ENCODE results near the gene BCAR3.
A peak's percentile ranks its signal among the peaks of the same experiment; 100 is the strongest.
"Not testable (repeated sequence)": the region's sequence is repeated elsewhere in the genome, so short reads cannot be mapped to it uniquely, and the experiment has no call there.

BCAR3 gene

DNA sequence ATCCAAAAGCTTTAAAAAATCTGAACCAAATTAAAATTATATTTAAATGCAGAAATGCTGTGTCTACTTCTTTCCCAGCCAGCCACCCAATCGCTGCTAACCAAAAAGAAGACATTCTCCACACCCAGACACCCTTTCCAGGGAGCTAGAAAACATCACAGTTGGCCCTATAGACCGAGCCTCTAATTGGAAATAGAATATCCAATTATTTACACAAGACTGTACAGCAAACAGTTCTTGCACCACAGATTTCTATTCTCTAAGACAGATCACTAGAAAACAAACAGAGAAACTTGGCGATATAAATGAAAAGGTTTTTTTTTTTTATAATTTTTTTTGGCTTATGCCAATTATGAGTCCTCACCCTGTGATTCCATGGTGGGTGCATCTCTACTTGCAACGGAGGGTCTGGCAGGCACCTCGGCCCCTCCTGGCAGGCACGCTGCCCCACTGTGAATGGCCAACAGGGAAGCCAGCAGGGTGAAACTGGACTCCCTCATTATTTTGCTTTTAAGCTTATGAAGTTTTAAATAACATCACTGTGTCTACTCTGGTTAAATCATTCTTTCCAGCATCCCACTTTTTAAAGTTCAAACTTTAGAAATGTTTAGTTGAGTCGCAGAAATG, 29.2 kb downstream of the BCAR3 start:
- H3K27ac Mint-ChIP-seq (ENCODE audit: low read depth) = no peak overlapping the region
- no peaks in the 10 kb centered on the region for H3K4me1 Mint-ChIP-seq
- H3K27me3 Mint-ChIP-seq = no peaks in the 10 kb centered on the region
- ATAC-seq (replicated peaks; ENCODE audit: extremely low read depth, poor library complexity, severe bottlenecking) (no peak), DNase-seq (ENCODE audit: low spot score in 2 of 2) (no peak)
- no peaks in the 10 kb centered on the region for H3K36me3 Mint-ChIP-seq (ENCODE audit: insufficient read depth)
- H3K9me3 Mint-ChIP-seq = no peaks in the 10 kb centered on the region
- H3K4me3 Mint-ChIP-seq = no peak overlapping the region

DNA sequence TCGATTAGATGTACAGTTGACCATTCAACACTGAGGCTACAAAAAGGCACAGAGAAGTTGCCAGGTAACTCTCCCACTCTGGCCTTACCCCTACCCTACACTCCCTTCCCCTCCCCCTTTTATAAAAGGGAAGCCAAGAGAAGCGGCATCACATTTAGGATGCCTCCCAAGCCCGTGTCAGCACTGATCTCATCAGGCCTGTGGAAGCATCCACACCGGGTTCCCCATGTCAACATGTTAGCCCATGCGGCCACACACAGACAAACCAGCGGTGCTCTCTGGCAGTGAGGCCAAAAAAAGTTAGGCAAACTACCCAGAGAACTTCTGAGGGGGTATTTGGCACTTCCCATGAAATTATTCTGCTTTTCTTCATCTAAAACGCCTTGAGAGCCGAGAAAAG, 29.9 kb downstream of the BCAR3 start:
- no peaks in the 10 kb centered on the region for H3K27me3 Mint-ChIP-seq
- no peak for DNase-seq (ENCODE audit: low spot score in 2 of 2)
- no peak overlapping the region for H3K27ac Mint-ChIP-seq (ENCODE audit: low read depth)
- no peaks in the 10 kb centered on the region for H3K4me1 Mint-ChIP-seq
- H3K36me3 Mint-ChIP-seq (ENCODE audit: insufficient read depth) = no peaks in the 10 kb centered on the region
- no peaks in the 10 kb centered on the region for H3K9me3 Mint-ChIP-seq
- ATAC-seq (replicated peaks; ENCODE audit: extremely low read depth, poor library complexity, severe bottlenecking) = no peak
- no peak overlapping the region for H3K4me3 Mint-ChIP-seq

DNA sequence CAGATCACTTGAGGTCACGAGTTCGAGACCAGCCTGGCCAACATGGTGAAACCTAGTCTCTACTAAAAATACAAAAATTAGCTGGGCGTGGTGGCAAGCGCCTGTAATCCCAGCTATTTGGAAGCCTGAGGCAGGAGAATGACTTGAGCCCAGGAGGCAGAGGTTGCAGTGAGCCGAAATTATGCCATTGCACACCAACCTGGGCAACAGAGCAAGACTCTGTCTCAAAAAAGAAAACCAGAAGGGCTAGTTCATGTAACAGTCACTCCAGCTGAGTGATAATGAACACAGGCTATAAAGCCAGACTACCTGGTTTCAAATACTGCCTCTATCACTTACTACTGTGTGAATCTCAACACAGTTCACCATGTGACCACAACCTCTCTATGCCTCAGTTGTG, 31.5 kb downstream of the BCAR3 start:
- ATAC-seq (replicated peaks; ENCODE audit: extremely low read depth, poor library complexity, severe bottlenecking); H3K27me3 Mint-ChIP-seq; H3K27ac Mint-ChIP-seq (ENCODE audit: low read depth); DNase-seq (ENCODE audit: low spot score in 2 of 2); H3K4me3 Mint-ChIP-seq; H3K4me1 Mint-ChIP-seq; H3K9me3 Mint-ChIP-seq; H3K36me3 Mint-ChIP-seq (ENCODE audit: insufficient read depth): not testable (repeated sequence)

DNA sequence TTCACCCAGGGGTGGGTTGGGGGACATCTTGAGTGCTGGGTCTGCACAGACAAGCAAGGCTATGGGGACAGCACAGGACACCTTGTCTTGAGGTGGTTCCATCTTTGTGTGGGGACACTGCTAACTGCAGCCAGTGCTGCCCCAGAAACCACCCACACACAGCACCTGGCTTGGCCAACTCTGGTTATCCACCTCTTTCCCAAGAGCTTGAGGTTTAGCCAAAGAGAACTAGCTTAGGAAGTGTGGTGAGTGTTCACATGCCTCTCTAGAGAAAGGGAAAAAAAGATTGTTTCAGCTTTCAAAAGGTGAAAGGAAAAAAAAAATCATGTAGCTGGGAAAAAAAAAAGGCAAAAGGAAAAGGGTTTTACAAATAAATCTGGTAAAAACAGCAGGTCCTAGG, 32.4 kb downstream of the BCAR3 start:
- Mint-ChIP-seq H3K9me3 (no peaks in the 10 kb centered on the region), H3K4me3 (no peak overlapping the region), H3K4me1 (no peaks in the 10 kb centered on the region), H3K27ac (ENCODE audit: low read depth) (no peak overlapping the region), H3K27me3 (no peaks in the 10 kb centered on the region), H3K36me3 (ENCODE audit: insufficient read depth) (peaks cover 2% of the 10 kb centered on the region)
- ATAC-seq (replicated peaks; ENCODE audit: extremely low read depth, poor library complexity, severe bottlenecking) (no peak), DNase-seq (ENCODE audit: low spot score in 2 of 2) (no peak)

DNA sequence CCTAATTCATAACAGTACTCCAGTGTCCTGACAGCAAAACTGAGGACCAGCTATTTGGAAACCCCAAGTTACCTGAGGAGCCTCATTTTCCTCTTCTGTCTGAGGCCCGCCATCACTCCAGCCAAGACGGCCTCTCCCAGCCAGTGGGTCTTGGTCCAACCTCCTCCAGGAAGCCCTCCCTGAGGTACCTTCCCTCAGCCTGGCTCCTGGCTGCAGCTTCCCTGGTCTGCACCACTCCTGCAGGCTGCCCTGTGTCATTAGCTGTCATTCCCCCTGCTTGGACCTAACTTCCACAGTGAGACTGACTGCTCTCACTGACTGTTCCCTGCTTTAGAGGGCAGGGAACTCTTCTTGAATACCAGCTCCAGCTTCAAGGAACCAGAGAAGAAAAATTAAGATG, 33.0 kb downstream of the BCAR3 start:
- DNase-seq (ENCODE audit: low spot score in 2 of 2) (no peak), ATAC-seq (replicated peaks; ENCODE audit: extremely low read depth, poor library complexity, severe bottlenecking) (no peak)
- Mint-ChIP-seq H3K27ac (ENCODE audit: low read depth) (peak overlapping the region; percentile 71), H3K36me3 (ENCODE audit: insufficient read depth) (peaks cover 2% of the 10 kb centered on the region), H3K4me3 (no peak overlapping the region), H3K9me3 (no peaks in the 10 kb centered on the region), H3K27me3 (no peaks in the 10 kb centered on the region), H3K4me1 (no peaks in the 10 kb centered on the region)

DNA sequence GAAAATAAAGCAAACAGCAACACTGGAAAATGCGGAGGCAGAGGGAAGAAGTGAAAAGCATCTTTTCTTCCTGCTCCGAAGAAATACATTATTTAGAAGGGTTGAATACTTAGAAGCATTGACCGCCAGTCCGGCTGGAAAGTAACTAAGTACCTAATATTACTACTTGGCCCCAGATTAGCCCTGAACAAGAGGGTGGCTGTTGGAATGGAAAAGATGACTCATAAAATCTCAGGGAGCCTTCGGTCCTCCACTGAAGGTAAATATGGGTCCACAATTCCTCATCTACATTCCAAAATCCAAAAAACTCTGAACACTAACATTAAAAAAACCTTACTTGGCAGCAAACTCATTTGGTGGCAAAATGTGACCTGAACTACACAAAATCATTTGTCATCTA, 40.1 kb downstream of the BCAR3 start:
- no peaks in the 10 kb centered on the region for H3K4me1 Mint-ChIP-seq
- DNase-seq (ENCODE audit: low spot score in 2 of 2) (no peak), ATAC-seq (replicated peaks; ENCODE audit: extremely low read depth, poor library complexity, severe bottlenecking) (no peak)
- no peak overlapping the region for H3K4me3 Mint-ChIP-seq
- peaks cover 2% of the 10 kb centered on the region for H3K36me3 Mint-ChIP-seq (ENCODE audit: insufficient read depth)
- no peak overlapping the region for H3K27ac Mint-ChIP-seq (ENCODE audit: low read depth)
- H3K27me3 Mint-ChIP-seq = no peaks in the 10 kb centered on the region
- H3K9me3 Mint-ChIP-seq = no peaks in the 10 kb centered on the region

DNA sequence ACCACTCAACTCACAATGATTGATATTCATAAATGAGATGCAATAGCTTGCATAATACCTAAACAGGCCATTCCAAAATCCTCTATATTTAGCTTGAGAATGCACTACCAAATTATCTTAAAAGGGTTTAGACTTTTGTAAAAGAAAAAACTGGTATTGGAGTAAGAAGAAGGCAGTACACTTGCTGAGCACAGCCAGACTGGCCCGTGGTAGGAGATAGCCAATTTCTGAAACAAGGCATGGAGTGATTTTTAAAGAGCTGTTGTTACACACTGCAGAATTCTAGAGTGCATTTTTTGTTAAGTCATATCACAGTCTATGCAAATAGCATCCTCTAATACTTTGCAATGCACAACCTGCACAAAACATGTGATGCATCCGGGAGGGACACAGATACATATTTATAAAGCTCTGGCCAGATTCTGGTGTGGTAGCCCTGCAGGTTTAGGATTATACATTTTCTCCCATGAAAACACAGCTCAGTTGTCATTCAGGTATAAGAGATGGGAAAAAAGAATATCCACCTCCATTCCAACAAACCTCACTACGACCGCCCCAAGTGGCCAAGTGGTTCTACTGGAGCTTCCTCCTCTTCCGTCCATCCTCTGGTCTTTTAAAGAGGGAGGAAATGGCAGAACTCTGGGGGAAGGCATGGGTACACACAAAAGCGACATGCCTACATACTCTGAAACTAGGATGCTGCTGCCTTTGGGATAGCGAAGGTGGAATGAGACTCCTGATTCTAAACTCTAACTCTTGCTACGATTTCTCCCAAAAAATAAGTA, 40.8 kb downstream of the BCAR3 start:
- no peak overlapping the region for H3K27ac Mint-ChIP-seq (ENCODE audit: low read depth)
- no peaks in the 10 kb centered on the region for H3K9me3 Mint-ChIP-seq
- H3K27me3 Mint-ChIP-seq = no peaks in the 10 kb centered on the region
- H3K4me1 Mint-ChIP-seq = no peaks in the 10 kb centered on the region
- ATAC-seq (replicated peaks; ENCODE audit: extremely low read depth, poor library complexity, severe bottlenecking) (no peak), DNase-seq (ENCODE audit: low spot score in 2 of 2) (no peak)
- H3K4me3 Mint-ChIP-seq = no peak overlapping the region
- H3K36me3 Mint-ChIP-seq (ENCODE audit: insufficient read depth) = peaks cover 2% of the 10 kb centered on the region

DNA sequence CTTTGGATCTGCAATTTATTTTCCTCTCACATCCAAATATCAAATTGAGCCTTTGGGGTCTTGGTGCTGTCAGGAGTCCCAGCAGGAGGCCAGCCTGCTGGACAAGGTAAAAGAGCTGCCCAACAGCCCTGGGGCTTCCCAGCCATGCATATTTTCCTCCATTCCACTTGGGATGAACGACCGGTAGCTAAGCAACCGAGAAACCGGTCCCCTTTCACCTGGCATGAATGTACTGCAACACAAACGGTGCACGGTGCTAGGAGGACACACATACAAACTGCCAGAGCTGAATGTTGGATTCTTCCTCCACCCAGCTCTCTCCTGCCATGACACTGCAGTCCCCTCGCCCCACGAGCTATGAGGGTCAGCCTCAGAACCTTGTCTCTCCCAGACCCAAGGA, 42.7 kb downstream of the BCAR3 start:
- H3K9me3 Mint-ChIP-seq = no peaks in the 10 kb centered on the region
- no peak overlapping the region for H3K4me3 Mint-ChIP-seq
- H3K4me1 Mint-ChIP-seq = no peaks in the 10 kb centered on the region
- H3K27me3 Mint-ChIP-seq = no peaks in the 10 kb centered on the region
- no peaks in the 10 kb centered on the region for H3K36me3 Mint-ChIP-seq (ENCODE audit: insufficient read depth)
- no peak overlapping the region for H3K27ac Mint-ChIP-seq (ENCODE audit: low read depth)
- DNase-seq (ENCODE audit: low spot score in 2 of 2) (no peak), ATAC-seq (replicated peaks; ENCODE audit: extremely low read depth, poor library complexity, severe bottlenecking) (no peak)

DNA sequence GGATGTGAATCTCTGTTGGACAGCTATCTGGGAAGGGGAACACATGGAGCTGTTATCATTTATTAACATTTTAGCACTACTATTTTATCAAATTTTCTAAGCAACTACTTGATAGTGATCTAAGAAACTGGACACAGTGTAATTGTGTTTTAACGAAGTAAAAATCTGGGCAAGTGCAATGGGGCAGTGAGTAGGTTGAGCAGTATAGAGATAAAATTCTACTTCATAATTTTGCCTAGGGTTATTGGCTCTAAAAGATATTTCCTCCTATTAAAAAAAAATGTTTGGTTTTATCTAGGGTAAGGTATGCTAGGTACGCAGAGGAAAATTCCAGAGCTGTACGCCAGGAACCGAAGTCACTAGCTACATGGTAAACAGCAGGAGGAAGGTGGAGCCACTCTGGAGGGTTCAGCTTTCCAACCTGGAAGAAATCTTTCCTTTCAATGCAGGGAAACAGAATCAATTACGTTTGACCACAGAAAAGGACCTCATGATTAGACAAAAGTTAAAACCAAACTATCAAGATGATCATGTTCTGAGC, 43.3 kb downstream of the BCAR3 start:
- H3K36me3 Mint-ChIP-seq (ENCODE audit: insufficient read depth) = no peaks in the 10 kb centered on the region
- no peaks in the 10 kb centered on the region for H3K27me3 Mint-ChIP-seq
- no peak for ATAC-seq (replicated peaks; ENCODE audit: extremely low read depth, poor library complexity, severe bottlenecking)
- H3K4me3 Mint-ChIP-seq = no peak overlapping the region
- no peaks in the 10 kb centered on the region for H3K4me1 Mint-ChIP-seq
- no peak for DNase-seq (ENCODE audit: low spot score in 2 of 2)
- no peaks in the 10 kb centered on the region for H3K9me3 Mint-ChIP-seq
- H3K27ac Mint-ChIP-seq (ENCODE audit: low read depth) = no peak overlapping the region

DNA sequence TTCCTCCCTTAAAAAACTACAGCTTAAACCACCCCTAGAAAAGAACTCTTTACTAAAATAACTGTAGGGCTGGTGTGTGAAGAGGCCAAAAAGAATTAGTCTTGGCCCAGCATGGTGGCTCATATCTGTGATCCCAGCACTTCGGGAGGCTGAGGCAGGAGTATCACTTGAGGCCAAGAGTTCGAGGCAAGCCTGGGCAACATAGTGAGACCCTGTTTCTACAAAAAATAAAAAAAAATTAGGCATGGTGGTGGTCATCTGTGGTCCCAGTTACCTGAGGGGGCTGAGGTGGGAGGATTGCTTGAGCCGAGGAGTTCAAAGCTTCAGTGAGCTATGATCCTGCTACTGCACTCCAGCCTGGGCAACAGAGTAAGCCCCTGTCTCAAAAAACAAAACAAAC, 44.9 kb downstream of the BCAR3 start:
- DNase-seq (ENCODE audit: low spot score in 2 of 2) (no peak), ATAC-seq (replicated peaks; ENCODE audit: extremely low read depth, poor library complexity, severe bottlenecking) (no peak)
- H3K27me3 Mint-ChIP-seq = no peaks in the 10 kb centered on the region
- H3K4me3 Mint-ChIP-seq = no peak overlapping the region
- H3K27ac Mint-ChIP-seq (ENCODE audit: low read depth) = no peak overlapping the region
- no peaks in the 10 kb centered on the region for H3K4me1 Mint-ChIP-seq
- H3K36me3 Mint-ChIP-seq (ENCODE audit: insufficient read depth) = no peaks in the 10 kb centered on the region
- H3K9me3 Mint-ChIP-seq = no peaks in the 10 kb centered on the region

DNA sequence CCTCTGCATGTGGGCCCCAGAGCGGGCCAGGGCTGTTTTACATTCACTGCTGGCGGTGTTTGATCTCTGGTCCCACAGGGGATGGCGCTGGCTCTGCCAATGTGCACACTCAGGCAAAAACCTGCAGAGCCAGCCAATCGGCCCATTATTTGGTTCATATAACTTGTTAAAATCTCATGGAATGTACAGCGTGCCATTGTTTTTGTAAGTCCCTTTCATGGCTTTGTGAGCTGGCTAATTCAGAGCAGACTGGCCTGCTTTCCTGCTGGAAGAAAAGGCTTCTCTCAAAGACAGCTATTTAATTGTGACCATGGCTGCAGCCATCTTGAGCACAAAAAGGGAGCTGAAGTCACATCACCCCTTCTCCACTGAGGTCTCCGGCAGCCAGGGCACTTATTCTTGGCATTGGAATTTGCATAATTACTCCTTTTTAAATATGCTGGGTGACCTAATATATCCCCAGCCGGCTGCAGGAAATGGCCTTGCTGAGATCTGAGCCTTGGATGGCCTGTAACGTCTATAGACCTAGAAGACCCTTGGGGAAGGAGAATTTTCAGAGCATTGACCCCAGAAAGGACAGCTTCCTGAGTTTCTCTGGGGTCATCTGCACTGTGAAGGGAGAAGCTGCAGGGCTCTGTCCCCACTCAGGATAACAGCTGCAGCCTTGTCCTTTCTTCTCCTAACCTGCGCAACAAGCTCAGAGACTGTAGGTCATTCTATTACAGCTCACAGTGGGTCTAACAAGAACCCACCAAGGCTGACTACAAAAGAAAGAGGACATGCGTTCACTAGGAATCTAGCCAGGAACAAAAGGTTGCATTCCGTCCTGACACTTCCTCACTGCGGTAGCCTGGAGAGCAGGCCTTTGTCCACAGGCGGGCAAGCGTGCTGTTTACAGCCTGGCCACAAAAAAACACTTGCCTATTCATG, 45.8 kb downstream of the BCAR3 start:
- Mint-ChIP-seq H3K27me3 (no peaks in the 10 kb centered on the region), H3K4me3 (no peak overlapping the region), H3K4me1 (no peaks in the 10 kb centered on the region), H3K36me3 (ENCODE audit: insufficient read depth) (no peaks in the 10 kb centered on the region), H3K27ac (ENCODE audit: low read depth) (no peak overlapping the region), H3K9me3 (no peaks in the 10 kb centered on the region)
- DNase-seq (ENCODE audit: low spot score in 2 of 2) (no peak), ATAC-seq (replicated peaks; ENCODE audit: extremely low read depth, poor library complexity, severe bottlenecking) (no peak)

DNA sequence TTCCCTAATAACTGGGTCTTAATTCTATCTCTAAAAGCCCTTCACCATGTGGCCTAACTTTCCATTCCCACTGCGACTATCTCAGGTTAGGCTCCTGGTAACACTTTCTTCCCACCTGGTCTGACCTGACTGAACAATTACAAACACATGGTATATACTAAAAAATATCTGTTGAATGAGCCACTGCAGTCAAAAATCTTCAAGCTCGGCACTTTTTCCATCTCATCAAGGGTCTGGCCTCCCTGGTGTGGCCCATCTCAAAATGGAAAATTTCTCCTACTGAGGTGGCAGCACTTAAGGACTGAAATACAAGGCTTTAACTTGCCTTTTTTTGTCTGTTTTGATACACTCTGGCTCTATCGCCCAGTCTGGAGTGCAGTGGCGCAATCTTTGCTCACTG, 48.3 kb downstream of the BCAR3 start:
- Mint-ChIP-seq H3K27ac (ENCODE audit: low read depth) (no peak overlapping the region), H3K9me3 (no peaks in the 10 kb centered on the region), H3K4me1 (no peaks in the 10 kb centered on the region)

More for the DNA sequence above, 48.3 kb downstream of the BCAR3 start:
- no peak for DNase-seq (ENCODE audit: low spot score in 2 of 2)
- Mint-ChIP-seq H3K36me3 (ENCODE audit: insufficient read depth) (peaks cover 1% of the 10 kb centered on the region), H3K4me3 (no peak overlapping the region), H3K27me3 (no peaks in the 10 kb centered on the region)
- no peak for ATAC-seq (replicated peaks; ENCODE audit: extremely low read depth, poor library complexity, severe bottlenecking)
